CD4-positive, alpha-beta T cell treated with Interleukin-17A for 1 hour (primary cell): ENCODE results near the gene COCH.

Source experiments
- DNase-seq: peaks from one replicate; pipeline ENCODE4 v3.0.0-alpha.2; 2020

Gene COCH

GRCh38 chr14:30874120-30874998 is at the start of gene COCH:
Gene COCH, plus strand, starts transcription at chr14:30874559. Its CDS starts 380 bp downstream, at chr14:30874939.
- no peak for DNase-seq

GRCh38 chr14:30826070-30826469 is 48.3 kb upstream of the COCH start:
- DNase-seq, result no peak

- DNase-seq, result no peak
Observed at GRCh38 chr14:30829853-30830252, 44.5 kb upstream of the COCH start.

GRCh38 chr14:30834353-30834752 is 40.0 kb upstream of the COCH start:
- no peak for DNase-seq

DNA sequence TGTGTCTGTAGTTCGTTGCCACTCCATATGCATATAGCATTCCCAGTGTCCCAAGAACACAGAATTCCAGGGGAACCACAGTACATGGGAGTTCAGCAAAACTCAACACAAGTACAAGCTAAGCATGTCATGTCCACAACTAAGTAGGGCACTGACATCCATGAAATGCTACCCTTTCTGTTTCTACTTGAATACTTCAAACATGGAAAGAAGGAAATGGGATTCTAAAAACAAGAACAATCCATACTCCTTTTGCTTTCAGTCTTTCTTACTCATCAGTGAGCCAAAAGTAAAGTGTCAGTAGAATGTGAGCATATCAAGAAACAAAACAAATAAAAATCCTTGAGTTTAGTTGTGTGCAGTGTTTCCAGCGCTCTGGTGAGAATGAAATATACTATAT is 36.0 kb upstream of the COCH start:
- DNase-seq, result no peak

- no peak for DNase-seq
Observed at GRCh38 chr14:30840086-30840779, 34.1 kb upstream of the COCH start.

DNA sequence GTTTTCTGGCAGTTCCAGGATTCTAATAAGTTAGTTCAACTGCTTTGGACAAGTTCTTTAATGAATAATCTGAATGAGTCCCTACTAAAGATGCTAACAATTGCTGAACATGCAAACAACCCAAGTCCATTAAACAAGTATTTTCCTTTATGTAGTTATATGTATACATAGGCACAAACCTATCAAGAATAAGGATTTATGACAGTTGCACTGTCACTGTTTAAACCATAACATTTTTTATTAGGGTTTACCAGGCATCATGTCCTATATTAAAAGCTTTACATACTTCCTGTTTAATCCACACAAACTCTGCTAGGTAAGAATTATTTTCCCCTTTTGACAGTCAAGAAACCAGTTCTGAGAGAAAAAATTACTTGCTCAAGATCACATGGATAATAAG is 31.9 kb upstream of the COCH start:
- no peak for DNase-seq

DNA sequence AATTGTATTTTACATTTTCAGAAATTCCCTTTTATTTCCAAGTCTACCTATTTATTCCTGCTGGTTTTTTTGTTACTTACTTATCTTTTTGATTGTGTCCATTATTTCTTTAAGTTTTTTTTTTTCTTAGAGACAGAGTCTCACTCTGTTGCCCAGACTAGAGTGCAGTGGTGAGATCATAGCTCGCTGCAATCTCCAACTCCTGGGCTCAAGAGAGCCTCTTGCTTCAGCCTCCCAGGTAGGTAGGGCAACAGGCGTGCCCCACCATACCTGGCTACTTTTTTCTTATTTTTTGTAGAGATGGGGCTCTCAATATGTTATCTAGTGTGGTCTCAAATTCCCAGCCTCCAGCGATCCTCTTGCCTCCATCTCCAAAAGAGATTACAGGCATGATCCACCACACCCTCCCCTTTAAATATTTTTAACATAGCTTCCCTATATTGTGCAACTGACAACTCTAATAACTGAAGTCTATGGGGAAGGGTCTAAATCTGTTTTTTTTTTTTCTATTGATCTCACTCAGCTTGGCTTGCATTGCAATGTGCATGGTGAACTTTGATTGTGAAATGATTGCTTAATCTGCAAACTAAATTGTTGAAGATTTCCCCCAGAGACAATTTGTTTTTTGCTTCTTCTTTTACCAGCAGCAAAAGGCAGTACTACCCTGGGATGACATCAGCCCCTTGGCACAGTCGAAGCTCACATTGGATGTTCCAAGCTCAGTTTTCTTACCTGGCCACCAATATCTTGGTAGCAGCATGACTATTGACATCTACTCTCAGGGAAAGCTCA is 25.7 kb upstream of the COCH start:
- no peak for DNase-seq

DNA sequence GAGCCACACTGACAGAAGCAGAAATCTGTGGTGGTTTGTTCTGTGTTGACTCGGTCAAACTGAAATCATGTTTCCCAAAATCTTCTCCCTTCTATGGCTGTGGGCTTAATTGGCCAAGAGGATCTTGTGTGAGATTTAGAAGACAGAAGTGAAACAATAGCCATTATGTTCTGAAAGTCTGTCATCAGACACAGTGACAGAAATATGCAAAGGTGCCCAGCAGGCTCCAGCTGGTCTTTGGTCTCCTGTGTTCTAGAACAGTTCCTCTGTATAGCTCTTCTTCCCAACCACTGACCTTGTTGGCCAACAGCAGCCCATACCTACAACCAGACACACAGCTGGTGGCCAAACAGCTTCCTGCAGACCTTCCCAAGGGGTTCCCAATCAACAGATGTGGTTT is 25.0 kb upstream of the COCH start:
- no peak for DNase-seq

DNA sequence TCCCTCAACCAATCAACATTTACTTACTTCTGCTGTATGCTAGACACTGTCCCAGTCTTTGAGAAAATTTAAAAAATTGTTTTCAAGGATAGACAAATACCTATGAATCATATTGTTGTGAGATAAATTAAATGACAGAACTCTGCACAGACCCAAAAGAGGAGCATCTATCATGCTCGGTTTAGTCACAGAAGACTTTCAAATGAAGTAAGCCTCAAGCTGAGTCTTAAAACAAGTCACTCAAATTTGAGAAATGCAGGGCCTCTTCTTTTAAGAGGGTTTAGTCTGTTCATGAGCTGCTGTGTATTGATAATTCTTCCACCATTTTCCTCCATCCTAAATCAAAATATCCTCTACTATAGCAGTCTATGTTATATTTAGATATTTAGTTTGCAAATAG is 24.4 kb upstream of the COCH start:
- DNase-seq, result no peak

GRCh38 chr14:30853946-30854345 is 20.4 kb upstream of the COCH start:
- DNase-seq, result no peak

- DNase-seq, result no peak
Observed at GRCh38 chr14:30854492-30854891, 19.9 kb upstream of the COCH start.

DNA sequence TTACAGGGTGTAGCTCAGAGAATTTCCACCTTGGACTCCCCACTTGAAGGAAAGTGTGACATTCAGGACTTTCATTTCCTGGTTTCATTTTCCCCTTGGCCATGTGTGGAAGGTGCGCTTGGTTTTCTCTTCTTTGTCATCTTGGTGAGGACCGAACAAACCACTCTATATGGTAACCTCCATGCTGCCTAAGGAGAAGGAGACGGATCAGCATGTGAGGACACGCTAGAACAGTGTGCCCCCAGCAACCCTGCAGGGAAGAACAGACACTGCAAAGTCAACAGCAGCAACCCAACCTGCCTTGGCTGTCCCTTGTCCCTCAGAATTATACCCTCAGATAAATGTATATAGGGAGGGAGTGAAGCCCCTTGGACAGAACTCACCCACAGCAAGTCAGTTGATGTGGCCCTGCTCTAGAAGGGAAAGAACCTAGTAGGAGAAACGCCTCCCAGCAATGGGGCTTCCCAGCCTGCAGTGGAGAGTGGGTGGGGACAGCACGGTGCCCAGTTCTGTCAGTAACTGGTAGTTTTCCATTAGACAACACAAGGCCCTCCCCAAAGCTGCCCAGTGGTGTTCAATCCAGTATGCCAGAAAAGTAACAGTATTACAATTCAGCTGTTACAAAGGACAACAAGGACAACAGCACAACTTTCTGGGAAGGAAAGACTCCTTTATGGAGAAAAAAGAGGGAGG is 18.9 kb upstream of the COCH start:
- no peak for DNase-seq

DNA sequence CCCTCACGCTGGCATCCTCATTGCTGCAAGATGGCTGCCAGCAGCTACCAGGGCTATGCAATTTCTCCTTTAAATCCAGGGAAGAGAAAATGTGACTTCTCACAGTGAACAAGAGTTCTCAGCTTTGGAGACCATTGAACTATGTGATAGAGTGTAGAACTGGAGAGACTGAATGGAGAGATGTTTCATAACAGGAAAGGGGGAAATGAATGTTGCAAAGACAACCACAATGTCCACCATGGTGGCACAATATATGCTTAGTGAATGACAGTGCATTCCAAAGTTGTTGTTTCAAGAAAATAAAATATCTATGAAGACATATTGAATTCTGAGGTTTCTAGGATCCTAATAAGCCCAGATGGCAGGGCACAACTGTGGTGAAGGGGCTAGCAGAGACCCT is 13.2 kb upstream of the COCH start:
- DNase-seq, result no peak

- DNase-seq, result no peak
Observed at GRCh38 chr14:30864934-30865333, 9.4 kb upstream of the COCH start.

- no peak for DNase-seq
Observed at GRCh38 chr14:30868736-30869135, 5.6 kb upstream of the COCH start.

GRCh38 chr14:30869551-30870155 is 4.7 kb upstream of the COCH start:
- DNase-seq, result no peak

DNA sequence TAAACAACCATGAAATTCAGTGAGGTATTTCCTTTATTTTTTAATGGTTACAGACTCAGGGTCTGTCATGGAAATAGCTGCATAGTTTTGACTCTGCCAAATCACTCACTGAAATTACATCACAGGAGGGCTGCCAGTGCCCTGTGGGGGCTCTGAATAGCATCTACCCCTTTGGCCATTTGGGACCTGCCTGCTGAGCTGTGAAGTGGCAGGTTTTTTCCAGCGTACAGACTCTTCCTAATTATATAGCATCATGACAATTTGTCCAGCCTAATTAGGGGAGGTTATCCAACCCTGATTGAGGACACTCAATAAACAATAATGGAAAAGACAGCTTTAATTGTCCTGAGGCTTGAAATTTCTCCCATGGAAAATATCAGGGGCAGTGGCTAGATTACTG is 1.8 kb upstream of the COCH start:
- DNase-seq, result no peak

DNA sequence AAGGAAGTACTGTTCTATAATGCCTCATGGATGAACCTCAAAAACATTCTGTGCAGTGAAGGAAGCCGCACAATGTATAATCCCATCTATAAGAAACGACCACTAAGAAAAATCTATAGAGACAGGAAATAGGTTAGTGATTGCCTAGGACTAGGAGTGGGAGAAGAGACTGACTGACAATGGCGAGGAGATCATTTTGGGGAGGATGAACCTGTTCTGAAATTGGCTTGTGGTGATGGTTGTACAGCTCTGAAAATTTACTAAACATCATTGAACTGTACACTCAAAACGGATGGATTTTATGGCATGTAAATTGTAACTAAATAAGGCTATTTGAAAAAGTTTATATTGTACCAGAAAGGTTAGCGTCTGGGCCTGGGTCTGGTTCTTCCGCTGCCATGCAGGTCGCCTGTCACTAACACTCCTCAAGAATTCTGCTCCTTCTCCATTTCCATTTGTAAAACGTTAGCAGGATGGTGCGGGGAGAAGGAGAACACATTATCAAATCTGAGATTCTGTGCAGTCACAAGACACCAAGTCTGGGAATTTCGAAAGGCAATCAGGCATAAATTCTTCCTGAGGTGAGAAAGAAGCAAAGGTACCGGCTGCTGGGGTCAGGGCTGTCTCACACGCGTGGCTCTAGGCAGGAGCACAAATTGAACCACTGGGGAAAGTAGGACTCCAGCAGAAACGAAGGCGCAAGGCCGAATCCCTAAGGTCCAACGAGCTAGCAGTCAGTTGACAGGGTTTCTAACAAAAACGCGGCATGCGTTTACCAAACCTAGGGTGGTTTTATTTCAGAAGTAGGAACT is 845 bp upstream of the COCH start:
- DNase-seq, result no peak

DNA sequence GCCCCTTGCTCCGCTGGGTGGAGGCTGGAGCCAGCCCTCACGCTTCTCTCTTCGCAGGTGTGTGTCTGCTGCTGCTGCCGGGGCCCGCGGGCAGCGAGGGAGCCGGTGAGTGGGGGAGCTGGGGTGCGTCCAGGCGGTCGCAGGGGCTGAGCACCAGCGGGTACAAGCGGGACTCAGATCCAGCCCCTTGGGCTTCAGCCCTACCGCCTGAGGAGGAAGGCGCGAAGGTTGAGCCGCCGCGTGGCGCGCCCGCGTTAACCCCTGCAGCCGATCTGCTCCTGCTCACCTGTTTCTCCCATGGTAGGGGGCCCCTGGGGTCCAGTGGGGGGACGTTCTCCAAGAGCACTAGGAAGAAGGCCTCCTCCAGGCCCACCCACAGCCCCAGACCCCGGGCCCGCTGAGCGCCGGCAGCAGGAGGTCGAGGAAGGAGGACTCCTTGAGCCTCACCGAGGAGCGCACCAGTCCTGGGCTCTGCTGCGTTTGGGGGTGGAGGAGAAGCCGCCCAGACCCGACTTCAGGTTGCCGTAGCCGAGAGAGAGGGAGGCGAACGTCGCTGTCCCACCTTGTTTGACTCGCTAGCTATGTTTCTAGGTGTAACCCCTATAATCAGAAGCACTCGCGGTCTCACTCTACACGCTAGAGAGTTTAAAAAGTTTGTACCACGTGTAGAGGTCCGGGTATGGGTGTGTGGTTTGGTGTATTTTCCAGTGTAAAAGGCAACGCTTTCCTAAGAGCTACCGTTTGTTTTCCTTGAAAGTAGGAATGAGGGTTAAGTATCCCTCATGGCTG is 834 bp downstream of the COCH start:
- no peak for DNase-seq

GRCh38 chr14:30875788-30876053 is 1.4 kb downstream of the COCH start:
- no peak for DNase-seq
